Measurements from ENCODE around the gene ESYT1. TPM values are rescaled to one million over a fixed set of nuclear protein-coding genes. Genes with fewer than 3 reads are reported as not detected.

ESYT1 gene
- total RNA-seq, 1 donor from 2014 or later = 119 TPM

- no peak for DNase-seq (ENCODE audit: low spot score in 2 of 2)
Measured at GRCh38 chr12:56101045-56101444, 27.0 kb upstream of the ESYT1 start.

GRCh38 chr12:56102683-56103065 lies 25.4 kb upstream of the ESYT1 start:
- no peaks in the 10 kb centered on the region for H3K27me3 ChIP-seq
- no peaks in the 10 kb centered on the region for H3K9me3 ChIP-seq
- intact Hi-C loops (cut with DNase I) = no loop called here
- no peak for DNase-seq (ENCODE audit: low spot score in 2 of 2)
- H3K27ac ChIP-seq = no peak overlapping the region
- peak overlapping the region in 1 of 2 donors; percentile 88 for H3K4me3 ChIP-seq
- peaks cover 9 to 11% of the 10 kb centered on the region in 2 donors for H3K36me3 ChIP-seq
- peaks cover 0 to 13% of the 10 kb centered on the region in 2 donors for H3K4me1 ChIP-seq
- no peak for TF ChIP-seq CTCF (IDR thresholded peaks at IDR 0.05)

More at GRCh38 chr12:56101045-56101444, 27.0 kb upstream of the ESYT1 start:
- TF ChIP-seq CTCF (IDR thresholded peaks at IDR 0.05) = no peak
- H3K4me1 ChIP-seq = peaks cover 0 to 10% of the 10 kb centered on the region in 2 donors
- H3K36me3 ChIP-seq = no peaks in the 10 kb centered on the region
- H3K27ac ChIP-seq = no peak overlapping the region
- no peak overlapping the region for H3K4me3 ChIP-seq
- no peaks in the 10 kb centered on the region for H3K9me3 ChIP-seq
- no peaks in the 10 kb centered on the region for H3K27me3 ChIP-seq
- intact Hi-C loops (cut with DNase I) = no loop called here

- peaks cover 0 to 13% of the 10 kb centered on the region in 2 donors for H3K4me1 ChIP-seq
- TF ChIP-seq CTCF (IDR thresholded peaks at IDR 0.05) = no peak
- H3K27ac ChIP-seq = peak overlapping the region; percentile 77 to 83
- peaks cover 14 to 16% of the 10 kb centered on the region in 2 donors for H3K36me3 ChIP-seq
- no peaks in the 10 kb centered on the region for H3K27me3 ChIP-seq
- no peak for DNase-seq (ENCODE audit: low spot score in 2 of 2)
- peak overlapping the region; percentile 69 to 88 for H3K4me3 ChIP-seq
- H3K9me3 ChIP-seq = no peaks in the 10 kb centered on the region
- intact Hi-C loops (cut with DNase I) = no loop called here
Measured at GRCh38 chr12:56103066-56103711, 24.9 kb upstream of the ESYT1 start.

GRCh38 chr12:56103823-56104108 lies 24.3 kb upstream of the ESYT1 start:
- peak overlapping the region; percentile 69 to 88 for H3K4me3 ChIP-seq
- DNase-seq (ENCODE audit: low spot score in 2 of 2) = no peak
- H3K36me3 ChIP-seq = peaks cover 20 to 22% of the 10 kb centered on the region in 2 donors
- no peaks in the 10 kb centered on the region for H3K27me3 ChIP-seq
- H3K4me1 ChIP-seq = peaks cover 0 to 13% of the 10 kb centered on the region in 2 donors
- peak overlapping the region; percentile 77 to 83 for H3K27ac ChIP-seq
- intact Hi-C loops (cut with DNase I) = loop anchor here (1.0 kb wide), 3 partner anchors 13 to 61 kb away; partner anchors contain the start of gene RPL41
- TF ChIP-seq CTCF (IDR thresholded peaks at IDR 0.05) = no peak
- no peaks in the 10 kb centered on the region for H3K9me3 ChIP-seq

- peak; percentile 92 to 99 for DNase-seq (ENCODE audit: low spot score in 2 of 2)
- H3K9me3 ChIP-seq = no peaks in the 10 kb centered on the region
- peaks cover 0 to 13% of the 10 kb centered on the region in 2 donors for H3K4me1 ChIP-seq
- intact Hi-C loops (cut with DNase I) = loop anchor here (1.0 kb wide), 3 partner anchors 12 to 62 kb away; partner anchors contain the start of gene RPL41
- peak within 1 kb of the TSS; percentile 69 to 88 for H3K4me3 ChIP-seq
- peaks cover 25 to 27% of the 10 kb centered on the region in 2 donors for H3K36me3 ChIP-seq
- no peaks in the 10 kb centered on the region for H3K27me3 ChIP-seq
- no peak for TF ChIP-seq CTCF (IDR thresholded peaks at IDR 0.05)
- H3K27ac ChIP-seq = peak within 1 kb of the TSS; percentile 77 to 83
Measured at GRCh38 chr12:56104109-56104814, 23.8 kb upstream of the ESYT1 start, which contains the start of gene PA2G4. TSS of gene PA2G4 (plus strand) at chr12:56104559. CDS start at chr12:56104738, 179 bp downstream.
